Measurements from ENCODE around the gene TULP4. TPM values are rescaled to one million over a fixed set of nuclear protein-coding genes. Genes with fewer than 3 reads are reported as not detected.

TULP4 gene
- polyA plus RNA-seq, 1 donor (not counting 4 experiments of a cell fraction or from before 2014, with no cell fraction given) = 13.1 TPM

DNA sequence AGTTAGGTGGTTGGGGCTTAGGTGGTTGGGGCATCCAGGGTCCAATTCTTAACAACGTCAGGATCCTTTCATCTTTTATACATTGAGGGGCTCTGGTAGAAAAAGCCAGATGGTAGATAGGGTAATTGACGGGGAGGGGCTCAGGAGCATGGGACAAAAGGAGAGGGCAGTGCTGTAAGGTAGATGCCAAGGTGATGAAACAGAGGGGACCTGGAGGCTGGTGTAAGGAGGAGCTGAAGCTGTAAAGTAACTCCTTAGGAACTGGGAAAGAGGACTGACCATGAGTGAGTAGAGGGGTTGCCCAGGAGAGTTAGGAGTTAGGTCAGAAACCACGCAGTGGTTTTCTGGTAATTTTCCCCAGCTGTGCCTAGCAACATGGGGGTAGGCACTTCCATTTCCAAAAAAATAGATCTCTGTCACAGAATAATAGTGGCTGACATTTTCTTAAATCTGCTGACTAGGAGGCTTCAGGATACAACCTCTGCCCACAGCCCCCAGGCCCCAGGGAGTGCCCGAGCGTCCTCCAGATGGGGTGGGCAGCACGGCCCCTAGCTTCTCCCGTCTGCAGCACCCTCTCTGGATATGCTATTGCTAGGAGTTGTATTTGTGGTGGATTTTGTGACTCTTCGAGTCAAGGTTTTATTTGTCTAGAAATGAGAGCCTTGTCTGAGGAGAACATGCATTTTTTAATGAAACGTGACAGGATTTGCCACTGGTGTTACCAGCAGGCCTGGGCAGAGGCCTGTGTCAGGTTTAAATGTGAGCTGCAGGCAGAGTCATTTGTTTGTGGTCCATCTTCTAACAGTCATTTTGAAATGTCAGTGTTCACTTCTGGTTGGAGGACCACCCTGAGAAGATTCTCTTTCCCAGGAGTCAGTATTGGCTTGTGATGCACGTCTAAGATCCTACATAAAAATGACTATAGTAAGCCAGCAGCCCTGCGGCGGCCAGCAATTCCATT lies 44.6 kb downstream of the TULP4 start:
- H3K79me2 ChIP-seq (ENCODE audit: control insufficient read depth, insufficient read depth, low read length) = peaks cover 17% of the 10 kb centered on the region
- H3K36me3 ChIP-seq (ENCODE audit: control insufficient read depth in 2 of 2, extremely low read depth in 1 of 2, insufficient read depth in 2 of 2, low read length in 2 of 2) = no peaks in the 10 kb centered on the region
- peak overlapping the region; percentile 16 for H3K9ac ChIP-seq (ENCODE audit: control insufficient read depth, extremely low read depth, insufficient read depth, low read length)
- no peaks in the 10 kb centered on the region for H4K20me1 ChIP-seq (ENCODE audit: control insufficient read depth, extremely low read depth, insufficient read depth, low read length)
- no peaks in the 10 kb centered on the region for H3K27me3 ChIP-seq (ENCODE audit: control insufficient read depth, extremely low read depth, insufficient read depth, low read length)
- TF ChIP-seq, protein P1, sequence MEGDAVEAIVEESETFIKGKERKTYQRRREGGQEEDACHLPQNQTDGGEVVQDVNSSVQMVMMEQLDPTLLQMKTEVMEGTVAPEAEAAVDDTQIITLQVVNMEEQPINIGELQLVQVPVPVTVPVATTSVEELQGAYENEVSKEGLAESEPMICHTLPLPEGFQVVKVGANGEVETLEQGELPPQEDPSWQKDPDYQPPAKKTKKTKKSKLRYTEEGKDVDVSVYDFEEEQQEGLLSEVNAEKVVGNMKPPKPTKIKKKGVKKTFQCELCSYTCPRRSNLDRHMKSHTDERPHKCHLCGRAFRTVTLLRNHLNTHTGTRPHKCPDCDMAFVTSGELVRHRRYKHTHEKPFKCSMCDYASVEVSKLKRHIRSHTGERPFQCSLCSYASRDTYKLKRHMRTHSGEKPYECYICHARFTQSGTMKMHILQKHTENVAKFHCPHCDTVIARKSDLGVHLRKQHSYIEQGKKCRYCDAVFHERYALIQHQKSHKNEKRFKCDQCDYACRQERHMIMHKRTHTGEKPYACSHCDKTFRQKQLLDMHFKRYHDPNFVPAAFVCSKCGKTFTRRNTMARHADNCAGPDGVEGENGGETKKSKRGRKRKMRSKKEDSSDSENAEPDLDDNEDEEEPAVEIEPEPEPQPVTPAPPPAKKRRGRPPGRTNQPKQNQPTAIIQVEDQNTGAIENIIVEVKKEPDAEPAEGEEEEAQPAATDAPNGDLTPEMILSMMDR (optimal IDR thresholded peaks at IDR 0.05 in 1 of 3, IDR thresholded peaks at IDR 0.05 in 1 of 3, conservative IDR thresholded peaks at IDR 0.05 in 1 of 3; ENCODE audit: extremely low read depth in 1 of 3, insufficient read depth in 2 of 3, low read length in 3 of 3) = no peak
- TF ChIP-seq EZH2 (IDR thresholded peaks at IDR 0.05; ENCODE audit: low read length) = no peak
- H3K9me3 ChIP-seq (ENCODE audit: control insufficient read depth, low read depth, low read length) = no peaks in the 10 kb centered on the region
- H3K4me1 ChIP-seq (ENCODE audit: control insufficient read depth, extremely low read depth, insufficient read depth, low read length) = peaks cover 19% of the 10 kb centered on the region
- H3K9me1 ChIP-seq (ENCODE audit: control insufficient read depth, extremely low read depth, insufficient read depth, low read length) = no peaks in the 10 kb centered on the region
- H3K27ac ChIP-seq (ENCODE audit: control insufficient read depth, insufficient read depth, low read length) = peak overlapping the region; percentile 11
- H3K4me3 ChIP-seq (ENCODE audit: control insufficient read depth in 2 of 3, extremely low read depth in 1 of 3, insufficient read depth in 2 of 3, low read depth in 1 of 3, low read length in 3 of 3) = peak overlapping the region in 1 of 3 experiments; percentile 31
- H2AFZ ChIP-seq (ENCODE audit: control insufficient read depth, low read length) = no peak overlapping the region
- dilution Hi-C loops (cut with MboI; ENCODE audit: extremely low pct_ligation_motif_present, low sequenced_read_pairs) = no loop called here
- DNase-seq (ENCODE audit: low read depth, low spot score) (no peak), FAIRE-seq (peak; percentile 76)
- H3K4me2 ChIP-seq (ENCODE audit: control insufficient read depth, extremely low read depth, insufficient read depth, low read depth, low read length) = peak overlapping the region; percentile 68

DNA sequence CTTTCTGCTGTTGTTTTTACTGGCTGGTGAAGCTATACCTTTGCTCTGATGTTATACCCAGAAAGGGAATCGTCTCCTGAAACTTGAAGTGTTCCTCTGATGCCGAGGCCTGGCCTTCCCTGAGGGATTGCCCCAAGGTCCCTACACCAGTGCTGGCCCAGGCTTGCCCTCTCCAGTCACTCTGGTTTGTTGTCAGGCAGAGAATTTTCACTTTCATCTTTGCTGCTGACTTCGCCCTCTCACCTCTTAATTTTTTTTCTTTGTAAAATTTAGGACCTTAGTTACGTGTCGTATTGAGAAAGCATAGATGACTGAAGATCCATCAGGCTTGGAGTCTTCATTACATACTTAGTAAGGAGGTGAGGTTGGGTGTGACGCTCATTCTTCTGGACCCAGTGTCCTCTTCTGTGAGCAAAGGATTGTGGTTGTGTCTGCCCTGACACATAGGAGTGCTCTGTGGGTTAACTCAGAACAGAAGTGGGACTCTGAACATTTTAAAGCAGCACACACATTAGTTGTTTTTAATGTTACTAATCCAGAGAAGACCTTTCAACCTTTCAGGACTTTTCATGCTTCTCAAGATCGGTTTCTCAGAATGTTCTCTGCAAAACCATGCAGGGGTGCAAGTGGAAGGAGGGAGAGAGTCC lies 45.4 kb downstream of the TULP4 start:
- Histone ChIP-seq H3K27ac (ENCODE audit: control insufficient read depth, insufficient read depth, low read length) (peak overlapping the region; percentile 11), H3K36me3 (ENCODE audit: control insufficient read depth in 2 of 2, extremely low read depth in 1 of 2, insufficient read depth in 2 of 2, low read length in 2 of 2) (no peaks in the 10 kb centered on the region), H3K79me2 (ENCODE audit: control insufficient read depth, insufficient read depth, low read length) (peaks cover 17% of the 10 kb centered on the region), H2AFZ (ENCODE audit: control insufficient read depth, low read length) (no peak overlapping the region), H3K4me1 (ENCODE audit: control insufficient read depth, extremely low read depth, insufficient read depth, low read length) (peaks cover 19% of the 10 kb centered on the region), H3K4me3 (ENCODE audit: control insufficient read depth in 2 of 3, extremely low read depth in 1 of 3, insufficient read depth in 2 of 3, low read depth in 1 of 3, low read length in 3 of 3) (peak overlapping the region in 1 of 3 experiments; percentile 31), H3K9ac (ENCODE audit: control insufficient read depth, extremely low read depth, insufficient read depth, low read length) (peak overlapping the region; percentile 16), H3K9me1 (ENCODE audit: control insufficient read depth, extremely low read depth, insufficient read depth, low read length) (no peaks in the 10 kb centered on the region), H3K27me3 (ENCODE audit: control insufficient read depth, extremely low read depth, insufficient read depth, low read length) (no peaks in the 10 kb centered on the region), H3K4me2 (ENCODE audit: control insufficient read depth, extremely low read depth, insufficient read depth, low read depth, low read length) (peak overlapping the region; percentile 68), H4K20me1 (ENCODE audit: control insufficient read depth, extremely low read depth, insufficient read depth, low read length) (no peaks in the 10 kb centered on the region), H3K9me3 (ENCODE audit: control insufficient read depth, low read depth, low read length) (no peaks in the 10 kb centered on the region)
- FAIRE-seq (peak; percentile 20), DNase-seq (ENCODE audit: low read depth, low spot score) (no peak)
- dilution Hi-C loops (cut with MboI; ENCODE audit: extremely low pct_ligation_motif_present, low sequenced_read_pairs) = no loop called here
- no peak for TF ChIP-seq EZH2 (IDR thresholded peaks at IDR 0.05; ENCODE audit: low read length)
- TF ChIP-seq, protein P1 (optimal IDR thresholded peaks at IDR 0.05 in 1 of 3, IDR thresholded peaks at IDR 0.05 in 1 of 3, conservative IDR thresholded peaks at IDR 0.05 in 1 of 3; ENCODE audit: extremely low read depth in 1 of 3, insufficient read depth in 2 of 3, low read length in 3 of 3) = no peak

All from keratinocyte (primary cell).